Fibroblast of skin of abdomen (primary cell): ENCODE data around the gene DNMT3A.
A peak's percentile ranks its signal among the peaks of the same experiment; 100 is the strongest.

ENCODE experiments used
- DNase-seq: peaks from one replicate; pipeline ENCODE4 v3.0.0-alpha.2; 2013

Gene DNMT3A

DNA sequence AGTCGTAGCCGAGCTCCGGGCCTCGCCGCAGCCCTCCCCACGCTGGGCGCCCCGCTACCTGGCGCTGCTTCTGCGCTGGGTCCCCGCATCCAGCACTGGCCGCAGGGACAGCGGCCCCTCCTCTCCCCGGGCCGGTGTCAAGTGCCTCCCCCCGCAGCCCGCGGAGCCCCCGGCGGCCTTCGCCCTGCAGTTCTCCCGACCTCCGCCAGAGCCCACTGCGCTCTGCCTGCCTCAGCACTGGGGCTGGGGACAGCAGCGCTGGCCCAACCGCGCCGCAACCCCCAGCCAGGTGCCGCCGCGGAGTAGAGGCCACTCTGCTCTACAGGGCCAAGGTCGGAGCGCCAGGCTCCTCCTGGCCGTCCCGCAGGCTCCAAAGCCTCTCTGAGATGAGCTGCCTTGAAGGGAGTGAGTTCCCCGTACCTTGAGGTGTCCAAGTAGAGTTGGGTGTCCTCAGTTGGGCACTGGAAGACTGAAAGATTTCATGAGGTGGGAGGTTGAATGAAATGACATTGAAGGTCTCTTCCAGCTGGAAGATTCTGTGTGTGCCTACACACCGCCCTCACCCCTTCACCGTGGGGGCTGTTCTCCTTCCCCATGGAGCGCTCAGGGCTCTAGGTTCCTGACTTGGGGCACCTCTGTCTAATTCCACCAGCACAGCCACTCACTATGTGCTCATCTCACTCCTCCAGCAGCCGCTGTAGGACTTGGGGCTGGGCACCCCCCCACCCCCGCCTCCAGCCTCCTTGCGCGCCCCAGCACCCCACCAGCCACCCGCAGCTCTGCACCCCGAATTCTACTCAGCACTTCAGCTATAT, 854 bp upstream of the DNMT3A start:
- peak; percentile 75 for DNase-seq

- no peak for DNase-seq
These were observed 556 bp downstream of the DNMT3A start for GRCh38 chr2:25341011-25341727.

GRCh38 chr2:25340181-25340921, 1.4 kb downstream of the DNMT3A start:
- no peak for DNase-seq

DNA sequence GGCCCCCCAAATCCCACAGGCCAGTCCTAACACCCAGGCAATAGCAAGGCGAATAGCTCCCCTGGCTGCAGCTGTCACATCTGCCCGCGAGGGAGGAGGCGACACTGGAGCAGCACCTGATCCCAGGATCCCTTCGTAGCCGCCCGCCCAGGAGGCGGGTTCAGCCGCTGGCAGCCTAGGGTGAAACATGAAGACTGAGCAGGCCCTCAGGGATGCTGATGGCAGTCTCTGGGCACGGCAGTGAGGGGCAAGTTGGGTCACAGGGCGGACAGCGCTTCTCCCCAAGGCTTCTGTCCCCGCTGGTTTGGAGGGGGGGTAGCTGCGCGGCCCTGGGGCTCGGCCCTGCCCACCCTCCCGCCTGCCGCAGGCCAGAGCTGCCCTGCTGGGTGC, 1.9 kb downstream of the DNMT3A start:
- no peak for DNase-seq

DNA sequence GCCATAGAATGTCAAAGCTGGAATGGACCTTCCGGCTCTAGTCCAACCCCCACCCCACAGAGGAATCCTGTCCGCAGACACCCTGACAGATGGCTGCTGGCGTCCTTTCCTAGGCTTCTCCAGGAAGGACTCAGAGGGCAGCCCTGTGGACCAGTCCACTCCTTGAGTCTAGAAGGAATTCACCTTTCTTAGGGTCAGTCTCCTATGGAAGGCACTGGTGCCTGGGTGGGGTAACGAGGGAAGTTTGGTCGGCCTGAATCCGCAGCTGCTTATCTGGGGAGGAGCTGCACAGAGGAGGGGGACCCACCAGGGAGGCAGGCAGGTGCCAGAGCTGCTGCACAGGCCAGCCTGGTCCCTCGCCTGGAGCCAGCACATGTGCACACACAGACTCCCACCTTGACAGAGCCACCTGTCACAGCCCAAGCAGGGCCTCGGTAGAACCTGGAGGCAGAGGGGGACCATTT, 2.5 kb downstream of the DNMT3A start:
- DNase-seq = no peak

DNA sequence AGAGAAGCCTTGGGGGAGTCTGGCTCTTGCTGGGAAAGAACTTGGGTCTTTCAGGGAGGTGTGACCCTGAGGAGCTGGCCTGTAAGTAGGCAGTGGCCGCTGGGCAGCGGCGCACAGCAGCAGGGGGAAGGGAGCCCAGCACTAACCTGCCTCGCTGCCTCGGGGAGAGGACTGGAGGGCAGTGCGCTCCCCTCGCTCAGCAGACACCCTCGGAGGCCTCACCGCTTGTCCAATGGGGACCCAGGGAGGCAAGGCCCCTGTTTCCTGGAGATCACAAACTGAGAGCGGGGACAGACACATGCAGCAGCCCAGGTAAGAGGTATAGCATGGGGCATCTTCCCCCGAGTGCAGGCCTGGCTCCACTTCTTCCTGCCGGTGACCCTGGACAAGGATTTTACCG, 3.3 kb downstream of the DNMT3A start:
- DNase-seq = no peak

DNA sequence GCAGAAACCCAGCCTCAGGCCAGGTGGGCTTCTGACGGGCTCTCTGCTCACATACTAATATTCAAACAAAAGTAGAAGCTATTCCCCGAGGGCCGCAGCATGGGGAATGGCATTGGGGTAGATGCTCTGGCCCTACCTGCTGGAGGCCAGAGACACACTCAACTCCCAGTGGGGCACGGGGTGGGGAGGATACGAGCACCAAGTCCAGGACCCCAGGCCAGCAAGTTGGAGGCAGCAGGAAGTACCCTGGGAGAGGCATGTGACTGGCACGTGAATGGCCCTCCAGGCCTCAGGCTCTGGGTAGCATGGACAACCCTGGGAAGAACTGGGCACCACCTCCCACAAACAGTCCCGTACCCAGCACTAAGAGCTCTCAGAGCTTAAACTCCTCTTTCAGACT, 3.8 kb downstream of the DNMT3A start:
- no peak for DNase-seq

- DNase-seq = no peak
These were observed 4.4 kb downstream of the DNMT3A start for GRCh38 chr2:25337276-25337675.

GRCh38 chr2:25336383-25336841, 5.3 kb downstream of the DNMT3A start:
- no peak for DNase-seq

- DNase-seq = no peak
These were observed 5.8 kb downstream of the DNMT3A start for GRCh38 chr2:25335971-25336370.

- DNase-seq = no peak
These were observed 6.5 kb downstream of the DNMT3A start for GRCh38 chr2:25335204-25335603.

GRCh38 chr2:25334482-25334881, 7.2 kb downstream of the DNMT3A start:
- no peak for DNase-seq

DNA sequence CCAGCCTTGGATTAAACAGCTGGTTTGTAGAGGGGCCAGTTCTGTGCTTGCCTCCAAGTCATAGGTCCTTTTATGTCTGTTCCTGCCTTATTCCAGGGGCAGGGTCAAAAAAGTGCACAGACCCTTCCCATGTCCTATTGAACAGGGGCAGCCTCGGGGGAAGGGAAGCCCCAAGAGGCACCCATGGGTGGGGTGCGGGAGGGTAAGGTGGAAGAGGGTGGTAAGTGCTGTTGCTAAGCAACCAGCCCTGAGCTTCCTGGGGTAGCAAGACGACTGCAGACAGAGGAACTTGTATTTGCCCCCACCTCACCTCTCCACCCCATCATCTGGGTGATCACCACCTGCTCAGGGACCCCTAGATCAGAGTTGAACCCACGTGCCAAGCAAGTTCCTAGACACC, 7.7 kb downstream of the DNMT3A start:
- DNase-seq = no peak

DNA sequence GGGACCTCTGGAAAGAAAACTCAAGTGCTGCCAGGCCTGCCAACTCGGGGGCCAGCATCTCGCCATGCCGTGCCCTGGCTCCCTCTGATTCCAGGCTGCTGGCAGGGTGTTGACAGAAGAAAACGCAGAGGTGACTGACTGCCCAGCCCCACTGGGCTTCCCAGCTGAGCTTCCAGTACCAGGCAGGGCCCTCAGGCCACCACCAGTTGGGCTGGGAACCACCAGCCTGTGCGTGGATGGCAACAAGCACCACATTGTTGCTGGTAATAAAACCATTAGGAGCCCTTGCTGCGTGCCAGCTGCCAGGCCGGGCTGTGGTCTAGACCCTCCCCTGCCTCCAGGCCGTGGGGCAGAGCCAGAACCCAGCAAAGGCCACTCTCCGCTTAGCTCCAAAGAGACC, 9.2 kb downstream of the DNMT3A start:
- DNase-seq = no peak

GRCh38 chr2:25331686-25332365, 9.9 kb downstream of the DNMT3A start:
- DNase-seq = no peak

DNA sequence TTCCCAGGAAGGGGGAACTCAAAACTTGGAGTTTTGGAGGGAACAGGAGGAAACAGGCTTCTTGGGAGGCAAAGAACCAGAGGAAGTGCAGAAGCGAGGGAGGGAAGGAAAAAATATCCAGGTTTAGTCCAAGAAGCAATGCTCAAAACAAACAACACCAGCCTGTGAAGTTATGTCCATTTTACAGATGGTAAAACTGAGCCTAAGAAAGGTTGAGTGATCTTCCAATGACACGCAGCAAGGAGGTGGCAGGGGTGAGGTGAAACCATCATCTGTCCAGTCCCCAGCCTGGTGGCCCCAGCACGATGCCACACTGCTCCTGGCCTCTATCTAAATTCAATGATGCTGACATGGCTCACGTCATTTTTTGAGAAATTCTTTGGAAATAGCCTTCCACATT, 10.8 kb downstream of the DNMT3A start:
- DNase-seq = no peak

DNA sequence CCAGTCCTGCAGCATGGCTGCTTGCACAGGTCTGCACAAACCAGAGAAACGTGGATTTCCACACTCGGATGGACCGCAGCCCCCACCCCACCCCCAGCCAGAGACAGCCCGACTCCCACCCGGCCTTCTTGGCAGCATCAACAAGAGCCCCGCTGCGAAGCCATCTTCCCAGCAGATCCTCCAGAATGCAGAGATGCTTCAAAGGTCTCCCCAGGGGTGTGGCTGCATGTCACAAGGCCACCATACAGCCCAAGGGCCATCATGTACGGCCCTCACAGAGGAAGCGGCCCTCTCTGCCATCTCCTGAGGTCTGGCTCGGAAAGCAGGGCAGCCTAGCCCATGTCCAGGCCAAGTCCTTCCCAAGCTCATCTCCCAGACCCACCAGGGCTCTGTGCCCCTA, 11.5 kb downstream of the DNMT3A start:
- no peak for DNase-seq

DNA sequence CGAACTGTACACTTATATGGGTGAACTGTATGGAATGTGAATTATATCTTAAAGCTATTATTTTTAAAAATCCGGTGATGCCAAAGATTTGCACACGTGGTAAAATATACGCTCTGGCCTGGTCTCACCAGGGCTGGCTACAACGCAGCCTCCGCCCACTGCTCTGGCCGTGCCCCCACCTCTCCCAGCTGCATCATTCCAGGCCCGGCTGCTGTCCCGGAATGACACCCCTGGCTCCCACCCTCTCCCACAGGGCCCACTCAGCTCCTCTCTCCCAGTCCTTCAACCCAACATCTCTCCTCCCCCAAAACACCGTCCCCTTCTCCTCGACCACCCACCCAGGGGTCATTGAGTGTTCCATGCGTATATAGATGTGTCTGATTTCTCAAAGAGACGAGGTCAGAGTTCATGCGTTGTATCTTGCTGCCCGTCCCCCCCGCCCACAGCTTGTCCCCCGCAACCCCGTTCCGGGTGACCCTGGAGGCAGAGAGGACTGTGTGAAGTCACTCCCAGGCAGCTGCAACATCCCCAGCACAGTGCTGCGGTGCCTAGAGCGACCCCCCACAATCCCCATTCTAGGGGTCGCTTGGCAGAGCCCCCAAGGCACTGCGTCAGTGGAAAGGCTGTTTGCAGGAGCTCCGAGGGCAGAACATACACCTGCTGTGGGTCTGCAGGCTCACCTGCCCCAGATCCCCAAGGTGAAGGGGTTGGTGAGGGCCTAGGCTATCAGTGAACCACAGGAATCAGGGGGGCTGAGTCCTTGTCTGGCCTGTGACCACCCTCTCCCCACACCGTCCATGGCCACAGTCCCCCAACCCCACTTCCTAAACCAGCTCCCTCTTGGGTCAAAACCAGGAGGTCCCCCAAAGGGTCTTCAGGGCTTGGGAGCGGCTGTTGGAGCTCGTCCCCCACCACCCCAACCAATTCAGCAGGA, 13.3 kb downstream of the DNMT3A start:
- no peak for DNase-seq

GRCh38 chr2:25326326-25327013, 15.3 kb downstream of the DNMT3A start:
- no peak for DNase-seq

GRCh38 chr2:25324905-25325592, 16.7 kb downstream of the DNMT3A start:
- peak; percentile 38 for DNase-seq
